Colonic mucosa (tissue), 4 donors: Measurements from ENCODE around the gene TMEM150B. TPM values are rescaled to one million over a fixed set of nuclear protein-coding genes. Genes with fewer than 3 reads are reported as not detected.

ENCODE experiments used
- DNase-seq: peaks from one replicate; pipeline ENCODE4 v3.0.0-alpha.2; 2020
- H3K27ac ChIP-seq: fragments of 200-600 bp; one replicate; pipeline ENCODE4 v1.8.0; 2021
- H3K27me3 ChIP-seq: fragments of 200-600 bp; one replicate; pipeline ENCODE4 v1.8.0; 2021
- H3K36me3 ChIP-seq: fragments of 200-600 bp; one replicate; pipeline ENCODE4 v1.8.0; 2021
- H3K4me1 ChIP-seq: fragments of 200-600 bp; one replicate; pipeline ENCODE4 v1.8.0; 2021; ENCODE audit warnings: mild to moderate bottlenecking
- H3K4me3 ChIP-seq: fragments of 200-600 bp; one replicate; pipeline ENCODE4 v1.8.0; 2021
- H3K9ac ChIP-seq, 2 donors: one replicate each; pipeline ENCODE4 v1.7.0; 2013; ENCODE audit warnings: control low read depth in 2 of 2, low read depth in 2 of 2, low read length in 2 of 2
- H3K9me3 ChIP-seq: fragments of 200-600 bp; one replicate; pipeline ENCODE4 v1.8.0; 2021
- CTCF ChIP-seq: fragments of 200-600 bp; IDR thresholded peaks from one replicate; pipeline ENCODE4 v1.8.0; 2022; ENCODE audit warnings: antibody characterized with exemption, mild to moderate bottlenecking
- intact Hi-C: fragments of 100-400 bp; cut with DNase I; formaldehyde crosslinking; loops from one replicate; pipeline ENCODE4 v1.14.1; 2022
- total RNA-seq, 2 donors: library from RNA; stranded (reverse); fragmentation: NEBNext Ultra II Directional in 1 of 2; extraction: Animal tissue kit (Norgen Biotek cat#: 25700) in 1 of 2; gene quantifications; one replicate each; pipeline ENCODE4 v1.2.1, GENCODE V29; 2021
- donor health status: healthy.
- donor health status: DM: no; HTN: no; CAD: no.
- donor health status: DM: no; HTN: no; CAD: no.

The TMEM150B gene
- total RNA-seq, 2 donors from 2014 or later, result 9.7 to 47.2 TPM

- DNase-seq, result no peak
- intact Hi-C loops, result no loop called here
- peak overlapping the region; percentile 55 to 83 for H3K9ac ChIP-seq
- H3K4me3 ChIP-seq, result peak overlapping the region; percentile 40
- H3K27me3 ChIP-seq, result peaks cover 18% of the 10 kb centered on the region
- H3K27ac ChIP-seq, result no peak overlapping the region
- peaks cover 5% of the 10 kb centered on the region for H3K4me1 ChIP-seq
- H3K36me3 ChIP-seq, result no peaks in the 10 kb centered on the region
- TF ChIP-seq CTCF, result no peak
- H3K9me3 ChIP-seq, result no peaks in the 10 kb centered on the region
These were observed 28.2 kb upstream of the TMEM150B start for GRCh38 chr19:55353356-55353802.

GRCh38 chr19:55352549-55353145 lies 27.5 kb upstream of the TMEM150B start:
- Histone ChIP-seq H3K4me3 (no peak overlapping the region), H3K4me1 (peaks cover 5% of the 10 kb centered on the region), H3K27ac (no peak overlapping the region), H3K9me3 (no peaks in the 10 kb centered on the region), H3K27me3 (peaks cover 18% of the 10 kb centered on the region), H3K36me3 (no peaks in the 10 kb centered on the region), H3K9ac (peak overlapping the region in 1 of 2 donors; percentile 55)
- no peak for DNase-seq
- intact Hi-C loops, result no loop called here
- no peak for TF ChIP-seq CTCF

GRCh38 chr19:55352040-55352439 lies 26.9 kb upstream of the TMEM150B start:
- no peak for TF ChIP-seq CTCF
- Histone ChIP-seq H3K9me3 (no peaks in the 10 kb centered on the region), H3K27ac (no peak overlapping the region), H3K9ac (no peak overlapping the region), H3K36me3 (no peaks in the 10 kb centered on the region), H3K27me3 (peaks cover 18% of the 10 kb centered on the region), H3K4me3 (no peak overlapping the region), H3K4me1 (peaks cover 5% of the 10 kb centered on the region)
- intact Hi-C loops, result no loop called here
- no peak for DNase-seq

GRCh38 chr19:55350620-55351315 lies 25.6 kb upstream of the TMEM150B start:
- intact Hi-C loops, result no loop called here
- H3K27me3 ChIP-seq, result peaks cover 18% of the 10 kb centered on the region
- DNase-seq, result peak; percentile 36

More at GRCh38 chr19:55350620-55351315, 25.6 kb upstream of the TMEM150B start:
- Histone ChIP-seq H3K36me3 (no peaks in the 10 kb centered on the region), H3K4me3 (no peak overlapping the region), H3K9ac (peak overlapping the region in 1 of 2 donors; percentile 53), H3K9me3 (no peaks in the 10 kb centered on the region), H3K27ac (no peak overlapping the region), H3K4me1 (peaks cover 5% of the 10 kb centered on the region)
- no peak for TF ChIP-seq CTCF
